OCI-LY1 (cell line): ENCODE results near the gene PPP1R12B.

Experiments used
- H2AFZ ChIP-seq: fragments of 200-600 bp; sonication (generic), shearing (Covaris generic); 2 replicates; pipeline ENCODE4 v1.6.0; 2014; ENCODE audit warnings: antibody characterized with exemption, mild to moderate bottlenecking, low read length
- H3F3A ChIP-seq: fragments of 200-600 bp; sonication (generic), shearing (Covaris generic); 2 replicates; pipeline ENCODE4 v1.6.0; 2014; ENCODE audit warnings: mild to moderate bottlenecking, antibody characterized with exemption, low read length, moderate library complexity; ENCODE audit not compliant: insufficient read depth
- H3K27ac ChIP-seq: fragments of 200-600 bp; sonication (generic); 2 replicates; pipeline ENCODE4 v1.5.1; 2014; ENCODE audit warnings: low read length, mixed run types, mild to moderate bottlenecking, low read depth; ENCODE audit not compliant: poor library complexity, severe bottlenecking
- H3K27me3 ChIP-seq: fragments of 200-600 bp; sonication (generic); 2 replicates; pipeline ENCODE4 v1.6.0; 2014; ENCODE audit warnings: antibody characterized with exemption, mild to moderate bottlenecking, low read length, moderate library complexity; ENCODE audit not compliant: insufficient read depth
- H3K36me3 ChIP-seq: fragments of 200-600 bp; sonication (generic); 2 replicates; pipeline ENCODE4 v1.6.1; 2014; ENCODE audit warnings: mild to moderate bottlenecking, antibody characterized with exemption, low read length, moderate library complexity, mixed read lengths; ENCODE audit not compliant: insufficient read depth
- H3K4me1 ChIP-seq: fragments of 200-600 bp; sonication (generic); 2 replicates; pipeline ENCODE4 v1.5.1; 2014; ENCODE audit warnings: mild to moderate bottlenecking, low read length, moderate library complexity; ENCODE audit not compliant: insufficient read depth, severe bottlenecking
- H3K4me2 ChIP-seq: fragments of 200-600 bp; sonication (generic), shearing (Covaris generic); 2 replicates; pipeline ENCODE4 v1.6.1; 2014; ENCODE audit warnings: low read length
- H3K4me3 ChIP-seq: fragments of 200-600 bp; sonication (generic); 2 replicates; pipeline ENCODE4 v1.5.1; 2014; ENCODE audit warnings: low read length, low read depth, mild to moderate bottlenecking, mixed read lengths; ENCODE audit not compliant: poor library complexity, severe bottlenecking
- H3K79me2 ChIP-seq: fragments of 200-600 bp; shearing (Covaris generic); 2 replicates; pipeline ENCODE4 v1.6.1; 2016; ENCODE audit warnings: mixed run types, low read length, mixed read lengths; ENCODE audit not compliant: insufficient read depth
- H3K9ac ChIP-seq: fragments of 200-600 bp; sonication (generic), shearing (Covaris generic); 2 replicates; pipeline ENCODE4 v1.6.1; 2014; ENCODE audit warnings: mild to moderate bottlenecking, low read length, mixed read lengths
- H3K9me2 ChIP-seq: fragments of 200-600 bp; sonication (generic), shearing (Covaris generic); 2 replicates; pipeline ENCODE4 v1.6.1; 2014; ENCODE audit warnings: low read depth, mild to moderate bottlenecking, low read length, mixed read lengths
- H3K9me3 ChIP-seq: fragments of 200-600 bp; shearing (Covaris generic); 2 replicates; pipeline ENCODE4 v1.6.1; 2014; ENCODE audit warnings: low read length, mixed read lengths
- H4K20me1 ChIP-seq: fragments of 200-600 bp; sonication (generic), shearing (Covaris generic); 2 replicates; pipeline ENCODE4 v1.6.0; 2016; ENCODE audit warnings: mild to moderate bottlenecking, low read length; ENCODE audit not compliant: insufficient read depth
- EZH2 ChIP-seq: fragments of 200-600 bp; sonication (generic), shearing (Covaris generic); IDR thresholded peaks from 2 replicates; pipeline ENCODE4 v1.8.0; 2017; ENCODE audit warnings: borderline replicate concordance, mixed run types, mild to moderate bottlenecking, antibody characterized with exemption, low read length, moderate library complexity, mixed read lengths
- TF ChIP-seq, protein P1 (sequence below): fragments of 200-600 bp; sonication (generic), shearing (Covaris generic); IDR thresholded peaks from 2 replicates; pipeline ENCODE4 v1.5.1; 2017; ENCODE audit warnings: mild to moderate bottlenecking, antibody characterized with exemption, low read length, moderate library complexity, mixed read lengths

Gene PPP1R12B

DNA sequence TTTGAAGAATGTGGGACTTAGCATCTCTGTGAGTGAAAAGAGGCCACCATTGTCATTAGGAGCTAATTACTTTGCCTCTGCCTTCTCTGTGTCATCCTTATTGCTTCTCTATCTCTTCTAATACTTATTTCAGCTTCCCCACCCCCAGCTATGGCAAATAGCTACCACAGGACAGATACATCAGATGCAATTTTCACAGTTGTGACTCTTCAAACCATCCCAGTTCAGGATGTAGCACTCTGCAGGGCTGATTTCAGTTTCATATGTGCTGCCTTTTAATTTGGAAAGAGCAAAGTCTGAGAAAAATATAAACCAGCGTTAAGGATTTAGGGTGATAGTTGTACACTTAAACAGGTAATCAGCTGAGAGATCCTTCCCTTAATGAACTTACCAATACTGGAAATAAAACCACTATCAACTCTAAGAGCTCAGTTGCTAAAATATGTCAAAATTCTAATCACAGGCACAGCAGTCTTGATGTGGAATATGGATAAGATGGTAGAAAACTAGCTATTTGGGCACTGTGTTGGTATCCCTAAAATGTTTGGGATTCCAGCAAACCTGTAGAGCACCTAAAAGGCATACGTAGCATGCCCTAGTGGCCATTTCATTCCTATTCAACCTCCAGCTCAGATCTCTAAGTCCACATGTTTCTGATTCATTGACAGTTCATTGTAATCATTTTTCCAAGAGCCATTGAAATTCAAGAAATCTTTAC lies 213.4 kb downstream of the PPP1R12B start:
- TF ChIP-seq EZH2, result no peak
- TF ChIP-seq, protein P1, sequence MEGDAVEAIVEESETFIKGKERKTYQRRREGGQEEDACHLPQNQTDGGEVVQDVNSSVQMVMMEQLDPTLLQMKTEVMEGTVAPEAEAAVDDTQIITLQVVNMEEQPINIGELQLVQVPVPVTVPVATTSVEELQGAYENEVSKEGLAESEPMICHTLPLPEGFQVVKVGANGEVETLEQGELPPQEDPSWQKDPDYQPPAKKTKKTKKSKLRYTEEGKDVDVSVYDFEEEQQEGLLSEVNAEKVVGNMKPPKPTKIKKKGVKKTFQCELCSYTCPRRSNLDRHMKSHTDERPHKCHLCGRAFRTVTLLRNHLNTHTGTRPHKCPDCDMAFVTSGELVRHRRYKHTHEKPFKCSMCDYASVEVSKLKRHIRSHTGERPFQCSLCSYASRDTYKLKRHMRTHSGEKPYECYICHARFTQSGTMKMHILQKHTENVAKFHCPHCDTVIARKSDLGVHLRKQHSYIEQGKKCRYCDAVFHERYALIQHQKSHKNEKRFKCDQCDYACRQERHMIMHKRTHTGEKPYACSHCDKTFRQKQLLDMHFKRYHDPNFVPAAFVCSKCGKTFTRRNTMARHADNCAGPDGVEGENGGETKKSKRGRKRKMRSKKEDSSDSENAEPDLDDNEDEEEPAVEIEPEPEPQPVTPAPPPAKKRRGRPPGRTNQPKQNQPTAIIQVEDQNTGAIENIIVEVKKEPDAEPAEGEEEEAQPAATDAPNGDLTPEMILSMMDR, result no peak
- Histone ChIP-seq H3K79me2 (no peaks in the 10 kb centered on the region), H3K9ac (no peak overlapping the region), H3K4me1 (peaks cover 15% of the 10 kb centered on the region), H4K20me1 (no peaks in the 10 kb centered on the region), H3K4me2 (no peak overlapping the region), H3K9me2 (no peaks in the 10 kb centered on the region), H3K27me3 (no peaks in the 10 kb centered on the region), H3K4me3 (no peak overlapping the region), H2AFZ (no peak overlapping the region), H3K36me3 (no peaks in the 10 kb centered on the region), H3K9me3 (no peaks in the 10 kb centered on the region), H3K27ac (no peak overlapping the region), H3F3A (no peaks in the 10 kb centered on the region)

DNA sequence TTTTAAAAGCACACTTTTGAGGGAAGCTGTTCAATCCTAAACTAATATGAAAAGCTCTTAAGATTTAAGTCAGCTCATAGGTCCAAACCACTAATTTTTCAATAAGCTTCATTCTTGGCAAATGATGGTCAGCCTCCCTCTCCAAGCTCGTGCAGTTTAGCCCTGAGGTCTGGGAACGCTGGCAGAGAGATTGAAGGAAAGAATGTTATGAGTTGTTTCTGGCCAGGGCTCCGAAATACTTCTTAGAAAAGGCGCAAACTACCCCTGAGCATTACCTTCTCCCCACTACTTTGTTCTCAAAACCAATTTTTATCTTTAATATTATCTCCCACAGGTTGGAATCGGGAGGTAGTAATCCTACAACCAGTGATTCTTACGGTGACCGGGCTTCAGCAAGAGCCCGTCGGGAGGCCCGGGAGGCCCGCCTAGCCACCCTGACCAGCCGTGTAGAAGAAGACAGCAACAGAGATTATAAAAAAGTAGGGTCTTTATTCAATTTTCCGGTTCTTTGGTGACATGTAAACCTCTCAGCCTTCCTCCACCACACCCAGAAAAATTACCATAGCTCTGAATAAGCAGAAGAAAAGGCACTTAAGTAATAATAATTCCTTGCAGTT lies 214.1 kb downstream of the PPP1R12B start:
- no peaks in the 10 kb centered on the region for H3K9me3 ChIP-seq
- no peaks in the 10 kb centered on the region for H4K20me1 ChIP-seq
- H3K27me3 ChIP-seq, result no peaks in the 10 kb centered on the region
- TF ChIP-seq, protein P1, result no peak
- no peak for TF ChIP-seq EZH2
- no peak overlapping the region for H3K4me3 ChIP-seq
- no peak overlapping the region for H2AFZ ChIP-seq
- H3F3A ChIP-seq, result no peaks in the 10 kb centered on the region
- no peak overlapping the region for H3K4me2 ChIP-seq
- no peaks in the 10 kb centered on the region for H3K79me2 ChIP-seq
- H3K9me2 ChIP-seq, result no peaks in the 10 kb centered on the region
- no peak overlapping the region for H3K27ac ChIP-seq
- no peak overlapping the region for H3K9ac ChIP-seq
- peaks cover 16% of the 10 kb centered on the region for H3K4me1 ChIP-seq
- H3K36me3 ChIP-seq, result peaks cover under 1% of the 10 kb centered on the region; the same call in 1 of the 2 replicates

DNA sequence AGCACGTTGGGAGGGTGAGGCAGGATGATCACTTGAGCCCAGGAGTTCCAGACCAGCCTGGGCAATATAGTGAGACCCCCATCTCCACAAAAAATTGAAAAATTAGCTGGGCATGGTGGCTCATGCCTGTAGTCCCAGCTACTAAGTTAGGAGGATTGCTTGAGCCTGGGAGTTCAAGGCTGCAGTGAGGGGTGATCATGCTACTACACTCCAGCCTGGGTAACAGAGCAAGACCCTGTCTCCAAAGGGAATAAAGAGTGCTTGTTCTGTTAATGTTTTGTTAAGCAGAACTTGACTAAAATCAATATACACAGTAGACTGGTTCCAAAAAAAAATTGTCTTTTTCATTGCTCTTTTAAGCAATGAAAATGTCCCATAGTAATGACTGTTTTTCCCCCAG lies 215.3 kb downstream of the PPP1R12B start:
- Histone ChIP-seq H3F3A (no peaks in the 10 kb centered on the region), H3K4me1 (peaks cover 16% of the 10 kb centered on the region)
- TF ChIP-seq, protein P1, result no peak
- TF ChIP-seq EZH2, result no peak

More for the DNA sequence above, 215.3 kb downstream of the PPP1R12B start:
- no peak overlapping the region for H2AFZ ChIP-seq
- H3K4me2 ChIP-seq, result no peak overlapping the region
- no peaks in the 10 kb centered on the region for H4K20me1 ChIP-seq
- H3K4me3 ChIP-seq, result no peak overlapping the region
- H3K9me3 ChIP-seq, result no peaks in the 10 kb centered on the region
- H3K27ac ChIP-seq, result no peak overlapping the region
- no peaks in the 10 kb centered on the region for H3K27me3 ChIP-seq
- H3K36me3 ChIP-seq, result peaks cover 9% of the 10 kb centered on the region; the same call in 1 of the 2 replicates
- H3K79me2 ChIP-seq, result no peaks in the 10 kb centered on the region
- H3K9me2 ChIP-seq, result no peaks in the 10 kb centered on the region
- no peak overlapping the region for H3K9ac ChIP-seq
